SK-N-SH (cell line): ENCODE data around the gene PRMT3. TPM values are rescaled to one million over a fixed set of nuclear protein-coding genes. Genes with fewer than 3 reads are reported as not detected.

Experiments used
- CTCF ChIA-PET: fragments of 300-600, 350-600 bp; formaldehyde crosslinking; extraction: SDS; loops from one replicate; lab custom pipeline; 2021; lab: Yijun Ruan, JAX
- POLR2A ChIA-PET: fragments of 350-600 bp; sonication (Branson Sonifier 250); formaldehyde crosslinking; extraction: SDS; loops from one replicate; lab custom pipeline; 2020; ENCODE audit warnings: antibody characterized with exemption, inconsistent platforms; lab: Yijun Ruan, JAX
- DNase-seq: peaks from one replicate; pipeline ENCODE4 v3.0.0; 2012
- H2AFZ ChIP-seq: fragments of 200-600 bp; sonication (generic); 2 replicates; pipeline ENCODE4 v1.8.1; 2016; ENCODE audit warnings: antibody characterized with exemption, mild to moderate bottlenecking, low read depth
- H3F3A ChIP-seq: fragments of 200-600 bp; sonication (generic); replicated peaks from 2 replicates; pipeline ENCODE3; 2016; ENCODE audit warnings: antibody characterized with exemption, mild to moderate bottlenecking; ENCODE audit not compliant: insufficient read depth
- H3K27ac ChIP-seq, 2 experiments: fragments of 200-500 bp in 1 of 2; fragments of 200-600 bp in 1 of 2; sonication (Bioruptor generic) in 1 of 2; sonication (generic), shearing (Covaris generic) in 1 of 2; 2 replicates each; pipeline versions ENCODE4 v1.5.1 to v1.6.1; 2014 to 2016; ENCODE audit warnings: low read depth in 2 of 2, inconsistent platforms in 1 of 2, low read length in 1 of 2, mild to moderate bottlenecking in 1 of 2, mixed read lengths in 1 of 2
- H3K27me3 ChIP-seq: fragments of 200-600 bp; sonication (generic), shearing (Covaris generic); 2 replicates; pipeline ENCODE4 v1.6.1; 2016; ENCODE audit warnings: mixed run types; ENCODE audit not compliant: insufficient read depth
- H3K36me3 ChIP-seq, 2 experiments: fragments of 200-500 bp in 1 of 2; fragments of 200-600 bp in 1 of 2; sonication (Bioruptor generic) in 1 of 2; sonication (generic) in 1 of 2; replicated peaks in 1 of 2; 2 replicates each; pipeline versions ENCODE3 to v1.5.1; 2014 to 2016; ENCODE audit warnings: low read length in 1 of 2, mild to moderate bottlenecking in 1 of 2; ENCODE audit not compliant: insufficient read depth in 2 of 2, control insufficient read depth in 1 of 2
- H3K4me1 ChIP-seq, 2 experiments: fragments of 200-500 bp in 1 of 2; fragments of 200-600 bp in 1 of 2; sonication (Bioruptor generic) in 1 of 2; sonication (generic), shearing (Covaris generic) in 1 of 2; 2 replicates each; pipeline versions ENCODE4 v1.5.1 to v1.6.1; 2014 to 2016; ENCODE audit warnings: low read depth in 1 of 2, low read length in 1 of 2, mixed run types in 1 of 2; ENCODE audit not compliant: insufficient read depth in 2 of 2, control insufficient read depth in 1 of 2
- H3K4me2 ChIP-seq: fragments of 200-600 bp; sonication (generic), shearing (Covaris generic); 2 replicates; pipeline ENCODE4 v1.6.1; 2017; ENCODE audit warnings: mixed run types
- H3K4me3 ChIP-seq, 2 experiments: fragments of 200-500 bp in 1 of 2; fragments of 200-600 bp in 1 of 2; sonication (Bioruptor generic) in 1 of 2; sonication (generic), shearing (Covaris generic) in 1 of 2; 2 replicates each; pipeline versions ENCODE4 v1.5.1 to v1.8.1; 2014 to 2016; ENCODE audit warnings: low read depth in 2 of 2, inconsistent platforms in 1 of 2, low read length in 1 of 2, mild to moderate bottlenecking in 1 of 2, mixed read lengths in 1 of 2, moderate library complexity in 1 of 2
- H3K79me2 ChIP-seq: fragments of 200-600 bp; sonication (generic); 2 replicates; pipeline ENCODE4 v1.8.1; 2017; ENCODE audit warnings: mild to moderate bottlenecking; ENCODE audit not compliant: insufficient read depth
- H3K9ac ChIP-seq: fragments of 200-600 bp; sonication (generic); 2 replicates; pipeline ENCODE4 v1.6.1; 2017; ENCODE audit warnings: mixed run types
- H3K9me2 ChIP-seq: fragments of 200-600 bp; sonication (generic); 2 replicates; pipeline ENCODE4 v1.6.1; 2017; ENCODE audit warnings: mixed run types
- H3K9me3 ChIP-seq: fragments of 200-600 bp; sonication (generic); 2 replicates; pipeline ENCODE4 v1.6.1; 2017; ENCODE audit warnings: mixed run types, mild to moderate bottlenecking, moderate library complexity
- H4K20me1 ChIP-seq: fragments of 200-600 bp; sonication (generic); 2 replicates; pipeline ENCODE4 v1.6.1; 2017; ENCODE audit warnings: mild to moderate bottlenecking, mixed run types; ENCODE audit not compliant: insufficient read depth
- CHD2 ChIP-seq: fragments of 150-350 bp; IDR thresholded peaks from 2 replicates; pipeline ENCODE4 v1.6.1; 2018; ENCODE audit warnings: low read length; ENCODE audit not compliant: partially characterized antibody
- EP300 ChIP-seq, 2 experiments: IDR thresholded peaks; 2 replicates each; pipeline versions ENCODE4 v1.4.0 to v1.6.1; 2012; ENCODE audit warnings: borderline replicate concordance in 1 of 2, low read depth in 1 of 2, low read length in 1 of 2
- EZH2phosphoT487 ChIP-seq: fragments of 200-600 bp; sonication (generic); IDR thresholded peaks from 2 replicates; pipeline ENCODE4 v1.6.1; 2017; ENCODE audit warnings: low read depth, mixed run types, mild to moderate bottlenecking, antibody characterized with exemption, moderate library complexity, borderline replicate concordance
- FOXJ3 ChIP-seq: sonication (generic); formaldehyde crosslinking; IDR thresholded peaks from 2 replicates; pipeline ENCODE4 v1.5.1; 2020; ENCODE audit warnings: mild to moderate bottlenecking, missing genetic modification reagents
- GABPA ChIP-seq: IDR thresholded peaks from 2 replicates; pipeline ENCODE4 v1.4.0; 2012; ENCODE audit warnings: low read depth, mild to moderate bottlenecking
- GATA2 ChIP-seq: sonication (generic); formaldehyde crosslinking; IDR thresholded peaks from 2 replicates; pipeline ENCODE4 v1.5.0; 2020; ENCODE audit warnings: mild to moderate bottlenecking, missing genetic modification reagents
- MAX ChIP-seq: IDR thresholded peaks from 2 replicates; pipeline ENCODE4 v1.4.0; 2012; ENCODE audit warnings: low read depth
- POLR2AphosphoS5 ChIP-seq: IDR thresholded peaks from 2 replicates; pipeline ENCODE4 v1.6.1; 2012; ENCODE audit warnings: low read depth, low read length
- RAD21 ChIP-seq: IDR thresholded peaks from 2 replicates; pipeline ENCODE4 v1.6.1; 2012; ENCODE audit warnings: mild to moderate bottlenecking, low read length
- RCOR1 ChIP-seq: fragments of 150-350 bp; IDR thresholded peaks from 2 replicates; pipeline ENCODE4 v1.6.1; 2017; ENCODE audit warnings: antibody characterized with exemption, low read length
- RFX5 ChIP-seq: IDR thresholded peaks from 2 replicates; pipeline ENCODE4 v1.6.1; 2012; ENCODE audit warnings: mild to moderate bottlenecking, improper control_type of control experiment, low read length
- RXRA ChIP-seq: IDR thresholded peaks from 2 replicates; pipeline ENCODE4 v1.4.0; 2012; ENCODE audit warnings: low read depth, mild to moderate bottlenecking, borderline replicate concordance
- TCF12 ChIP-seq: IDR thresholded peaks from 2 replicates; pipeline ENCODE4 v1.4.0; 2012
- USF2 ChIP-seq: fragments of 150-350 bp; IDR thresholded peaks from 2 replicates; pipeline ENCODE4 v1.6.1; 2017; ENCODE audit warnings: antibody characterized with exemption, low read length, low read depth, borderline replicate concordance
- YY1 ChIP-seq: IDR thresholded peaks from 2 replicates; pipeline ENCODE4 v1.4.0; 2012; ENCODE audit warnings: low read depth, mild to moderate bottlenecking
- ZBTB33 ChIP-seq: IDR thresholded peaks from 2 replicates; pipeline ENCODE4 v1.4.0; 2012; ENCODE audit warnings: low read depth, borderline replicate concordance
- WGBS: methylation state at CpG from one replicate; pipeline ENCODE4 v1.1.6; 2017; ENCODE audit warnings: low lambda C conversion rate; 5-methylcytosine and 5-hydroxymethylcytosine counted together
- polyA plus RNA-seq, 3 experiments: library from polyadenylated mRNA; depleted of rRNA; stranded (reverse); fragments of >200 nt; gene quantifications; 2 replicates each; pipeline ENCODE4 v1.2.3, GENCODE V29; 2012

PRMT3 gene
- polyA plus RNA-seq, 1 of the 3 experiments (the other 2 are of a cell fraction), result 10.8 TPM

- TF ChIP-seq RAD21, result no peak
- no peak for TF ChIP-seq ZBTB33
- TF ChIP-seq EZH2phosphoT487, result no peak
- TF ChIP-seq USF2, result no peak
- TF ChIP-seq, all 33 proteins: peak for 0
- CTCF ChIA-PET, result interaction anchor here (0.6 to 1.0 kb wide), 3 partner anchors 14 to 152 kb away, joined by 3 read pairs; no protein-coding TSS in a partner anchor
- H3F3A ChIP-seq, result no peaks in the 10 kb centered on the region
Measured at GRCh38 chr11:20457934-20458680, 70.6 kb downstream of the PRMT3 start.

GRCh38 chr11:20458905-20459632 lies 71.6 kb downstream of the PRMT3 start:
- Histone ChIP-seq H3K4me1 (peaks cover 0 to 7% of the 10 kb centered on the region in 2 experiments; a peak in 2 of 4 replicates), H3K9me2 (no peaks in the 10 kb centered on the region), H3K9ac (no peak overlapping the region), H3K9me3 (no peaks in the 10 kb centered on the region), H3K27me3 (no peaks in the 10 kb centered on the region)
- POLR2A ChIA-PET, result no interaction called here
- no peak for TF ChIP-seq YY1
- no peak for TF ChIP-seq GABPA
- TF ChIP-seq RXRA, result no peak
- no peak for TF ChIP-seq USF2
- TF ChIP-seq MAX, result no peak
- peak; percentile 67; the same call in 1 of the 2 replicates for TF ChIP-seq GATA2
- TF ChIP-seq POLR2AphosphoS5, result no peak
- TF ChIP-seq EP300 (IDR thresholded peaks at IDR 0.05; ENCODE audit: borderline replicate concordance in 1 of 2, low read depth in 1 of 2, low read length in 1 of 2), result peak in 1 of 2 experiments; percentile 78; a peak in 2 of 4 replicates
- 0 out of 2 replicates have a peak, but pooled peaks have one; percentile 24 for TF ChIP-seq TCF12
- peak; percentile 79; the same call in 1 of the 2 replicates for TF ChIP-seq RCOR1
- 0 out of 2 replicates have a peak, but pooled peaks have one; percentile 5 for TF ChIP-seq RAD21
- TF ChIP-seq CHD2, result peak; percentile 7
- no peak for TF ChIP-seq RFX5
- TF ChIP-seq FOXJ3 (CRISPR knock-in tag), result peak; percentile 70
- TF ChIP-seq, all 33 proteins: peak for 7
- Histone ChIP-seq H3K4me3 (no peak overlapping the region), H2AFZ (no peak overlapping the region), H3K36me3 (peaks cover 8 to 16% of the 10 kb centered on the region in 2 experiments), H3K4me2 (no peak overlapping the region), H3K27ac (peak overlapping the region in 1 of 2 experiments; percentile 47; a peak in 2 of 4 replicates), H3F3A (no peaks in the 10 kb centered on the region), H4K20me1 (no peaks in the 10 kb centered on the region), H3K79me2 (no peaks in the 10 kb centered on the region)
- peak; percentile 25 for DNase-seq
- 85% methylated on average over 1 of the region's 1 CpG for WGBS
- CTCF ChIA-PET, result interaction anchor here (0.6 to 1.0 kb wide), 4 partner anchors 15 to 151 kb away, joined by 3 read pairs; no protein-coding TSS in a partner anchor

More at GRCh38 chr11:20457934-20458680, 70.6 kb downstream of the PRMT3 start:
- POLR2A ChIA-PET, result no interaction called here
- Histone ChIP-seq H3K9me3 (no peaks in the 10 kb centered on the region), H3K9ac (no peak overlapping the region), H3K4me3 (no peak overlapping the region), H3K4me2 (no peak overlapping the region), H3K79me2 (no peaks in the 10 kb centered on the region), H3K9me2 (no peaks in the 10 kb centered on the region), H3K27ac (no peak overlapping the region; a peak in 1 of 4 replicates), H2AFZ (no peak overlapping the region), H3K4me1 (peaks cover 0 to 9% of the 10 kb centered on the region in 2 experiments; a peak in 2 of 4 replicates), H3K27me3 (no peaks in the 10 kb centered on the region), H4K20me1 (no peaks in the 10 kb centered on the region), H3K36me3 (peaks cover 5 to 7% of the 10 kb centered on the region in 2 experiments)
- WGBS, result 96% methylated on average over 3 of the region's 3 CpGs
- DNase-seq, result no peak
